MM.1S (cell line): ENCODE measurements around the gene TBXT.

Experiments used
- DNase-seq: peaks from one replicate; pipeline ENCODE4 v3.0.0-alpha.2; 2015
- H2AFZ ChIP-seq: fragments of 300-600 bp; sonication (generic); 2 replicates; pipeline ENCODE4 v1.6.0; 2016; ENCODE audit warnings: antibody characterized with exemption, low read length
- H3F3A ChIP-seq: fragments of 300-600 bp; sonication (generic); 2 replicates; pipeline ENCODE4 v1.6.1; 2016; ENCODE audit warnings: mild to moderate bottlenecking, antibody characterized with exemption, low read length, moderate library complexity, mixed read lengths; ENCODE audit not compliant: insufficient read depth
- H3K27ac ChIP-seq: fragments of 300-600 bp; sonication (generic); 2 replicates; pipeline ENCODE4 v1.5.1; 2016; ENCODE audit warnings: mild to moderate bottlenecking, low read length
- H3K27me3 ChIP-seq: fragments of 300-600 bp; sonication (generic); replicated peaks from 2 replicates; pipeline ENCODE4 v1.6.0; 2016; ENCODE audit warnings: low read length; ENCODE audit not compliant: insufficient read depth
- H3K36me3 ChIP-seq: fragments of 300-600 bp; sonication (generic); replicated peaks from 2 replicates; pipeline ENCODE4 v1.6.1; 2016; ENCODE audit warnings: mild to moderate bottlenecking, low read length, mixed read lengths; ENCODE audit not compliant: insufficient read depth
- H3K4me1 ChIP-seq: fragments of 300-600 bp; sonication (generic); 2 replicates; pipeline ENCODE4 v1.6.1; 2016; ENCODE audit warnings: low read length, mixed read lengths
- H3K4me2 ChIP-seq: fragments of 300-600 bp; sonication (generic); 2 replicates; pipeline ENCODE4 v1.6.0; 2016; ENCODE audit warnings: low read depth, low read length
- H3K4me3 ChIP-seq: fragments of 300-600 bp; sonication (generic); 2 replicates; pipeline ENCODE4 v1.5.1; 2016; ENCODE audit warnings: low read length, mixed read lengths
- H3K79me2 ChIP-seq: fragments of 300-600 bp; sonication (generic); 2 replicates; pipeline ENCODE4 v1.6.1; 2016; ENCODE audit warnings: mixed run types, low read length, mixed read lengths
- H3K9ac ChIP-seq: fragments of 300-600 bp; sonication (generic); 2 replicates; pipeline ENCODE4 v1.6.1; 2016; ENCODE audit warnings: low read length, mixed read lengths
- H3K9me2 ChIP-seq: fragments of 300-600 bp; sonication (generic); replicated peaks from 2 replicates; pipeline ENCODE4 v1.6.1; 2016; ENCODE audit warnings: mild to moderate bottlenecking, low read length, mixed read lengths; ENCODE audit not compliant: insufficient read depth
- H3K9me3 ChIP-seq: fragments of 300-600 bp; sonication (generic); replicated peaks from 2 replicates; pipeline ENCODE4 v1.6.1; 2016; ENCODE audit warnings: mild to moderate bottlenecking, low read length, mixed read lengths; ENCODE audit not compliant: insufficient read depth
- H4K20me1 ChIP-seq: fragments of 300-600 bp; sonication (generic); 2 replicates; pipeline ENCODE4 v1.6.1; 2016; ENCODE audit warnings: mild to moderate bottlenecking, low read length, moderate library complexity, mixed read lengths; ENCODE audit not compliant: insufficient read depth
- EZH2 ChIP-seq: fragments of 300-600 bp; sonication (generic); optimal IDR thresholded peaks from 2 replicates; pipeline ENCODE3; 2017; ENCODE audit warnings: low read depth, mild to moderate bottlenecking, antibody characterized with exemption, low read length, mixed read lengths
- EZH2phosphoT487 ChIP-seq: fragments of 300-600 bp; sonication (generic); IDR thresholded peaks from 2 replicates; pipeline ENCODE4 v1.6.1; 2018; ENCODE audit warnings: antibody characterized with exemption, low read length
- TF ChIP-seq, protein P1 (sequence below): fragments of 300-600 bp; sonication (generic); IDR thresholded peaks from 2 replicates; pipeline ENCODE4 v1.5.1; 2016; ENCODE audit warnings: antibody characterized with exemption, low read length, mixed read lengths

The TBXT gene

DNA sequence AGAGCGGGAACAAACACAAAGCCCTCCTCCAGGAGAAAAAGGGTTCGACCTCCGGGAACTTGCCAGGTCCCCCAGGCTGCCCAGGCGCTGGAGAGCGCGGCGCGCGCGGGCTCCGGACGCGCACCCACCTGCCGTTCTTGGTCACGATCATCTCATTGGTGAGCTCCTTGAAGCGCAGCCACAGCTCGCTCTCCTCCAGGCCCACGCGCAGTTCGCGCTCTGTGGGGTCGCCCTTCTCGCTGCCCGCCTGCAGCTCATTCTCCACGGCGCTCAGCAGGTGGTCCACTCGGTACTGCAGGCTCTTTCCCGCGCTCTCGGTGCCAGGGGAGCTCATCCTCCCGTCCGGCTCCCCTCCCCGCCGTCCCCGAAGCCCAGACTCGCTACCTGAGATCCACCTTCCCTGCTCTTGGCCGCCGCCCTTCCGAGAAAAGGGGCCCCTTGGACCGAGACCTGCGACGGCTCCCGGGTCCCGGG, 356 bp downstream of the TBXT start:
- Histone ChIP-seq H3K4me3 (no peak overlapping the region), H3F3A (no peaks in the 10 kb centered on the region), H3K4me2 (no peak overlapping the region), H3K4me1 (no peaks in the 10 kb centered on the region), H3K9me3 (no peaks in the 10 kb centered on the region), H3K36me3 (no peaks in the 10 kb centered on the region), H3K9me2 (no peaks in the 10 kb centered on the region), H2AFZ (no peak overlapping the region), H3K79me2 (no peaks in the 10 kb centered on the region), H4K20me1 (no peaks in the 10 kb centered on the region), H3K9ac (no peak overlapping the region), H3K27me3 (no peaks in the 10 kb centered on the region), H3K27ac (no peak overlapping the region)
- DNase-seq: no peak
- TF ChIP-seq, protein P1, sequence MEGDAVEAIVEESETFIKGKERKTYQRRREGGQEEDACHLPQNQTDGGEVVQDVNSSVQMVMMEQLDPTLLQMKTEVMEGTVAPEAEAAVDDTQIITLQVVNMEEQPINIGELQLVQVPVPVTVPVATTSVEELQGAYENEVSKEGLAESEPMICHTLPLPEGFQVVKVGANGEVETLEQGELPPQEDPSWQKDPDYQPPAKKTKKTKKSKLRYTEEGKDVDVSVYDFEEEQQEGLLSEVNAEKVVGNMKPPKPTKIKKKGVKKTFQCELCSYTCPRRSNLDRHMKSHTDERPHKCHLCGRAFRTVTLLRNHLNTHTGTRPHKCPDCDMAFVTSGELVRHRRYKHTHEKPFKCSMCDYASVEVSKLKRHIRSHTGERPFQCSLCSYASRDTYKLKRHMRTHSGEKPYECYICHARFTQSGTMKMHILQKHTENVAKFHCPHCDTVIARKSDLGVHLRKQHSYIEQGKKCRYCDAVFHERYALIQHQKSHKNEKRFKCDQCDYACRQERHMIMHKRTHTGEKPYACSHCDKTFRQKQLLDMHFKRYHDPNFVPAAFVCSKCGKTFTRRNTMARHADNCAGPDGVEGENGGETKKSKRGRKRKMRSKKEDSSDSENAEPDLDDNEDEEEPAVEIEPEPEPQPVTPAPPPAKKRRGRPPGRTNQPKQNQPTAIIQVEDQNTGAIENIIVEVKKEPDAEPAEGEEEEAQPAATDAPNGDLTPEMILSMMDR: no peak
- no peak for TF ChIP-seq EZH2
- TF ChIP-seq EZH2phosphoT487: no peak

DNA sequence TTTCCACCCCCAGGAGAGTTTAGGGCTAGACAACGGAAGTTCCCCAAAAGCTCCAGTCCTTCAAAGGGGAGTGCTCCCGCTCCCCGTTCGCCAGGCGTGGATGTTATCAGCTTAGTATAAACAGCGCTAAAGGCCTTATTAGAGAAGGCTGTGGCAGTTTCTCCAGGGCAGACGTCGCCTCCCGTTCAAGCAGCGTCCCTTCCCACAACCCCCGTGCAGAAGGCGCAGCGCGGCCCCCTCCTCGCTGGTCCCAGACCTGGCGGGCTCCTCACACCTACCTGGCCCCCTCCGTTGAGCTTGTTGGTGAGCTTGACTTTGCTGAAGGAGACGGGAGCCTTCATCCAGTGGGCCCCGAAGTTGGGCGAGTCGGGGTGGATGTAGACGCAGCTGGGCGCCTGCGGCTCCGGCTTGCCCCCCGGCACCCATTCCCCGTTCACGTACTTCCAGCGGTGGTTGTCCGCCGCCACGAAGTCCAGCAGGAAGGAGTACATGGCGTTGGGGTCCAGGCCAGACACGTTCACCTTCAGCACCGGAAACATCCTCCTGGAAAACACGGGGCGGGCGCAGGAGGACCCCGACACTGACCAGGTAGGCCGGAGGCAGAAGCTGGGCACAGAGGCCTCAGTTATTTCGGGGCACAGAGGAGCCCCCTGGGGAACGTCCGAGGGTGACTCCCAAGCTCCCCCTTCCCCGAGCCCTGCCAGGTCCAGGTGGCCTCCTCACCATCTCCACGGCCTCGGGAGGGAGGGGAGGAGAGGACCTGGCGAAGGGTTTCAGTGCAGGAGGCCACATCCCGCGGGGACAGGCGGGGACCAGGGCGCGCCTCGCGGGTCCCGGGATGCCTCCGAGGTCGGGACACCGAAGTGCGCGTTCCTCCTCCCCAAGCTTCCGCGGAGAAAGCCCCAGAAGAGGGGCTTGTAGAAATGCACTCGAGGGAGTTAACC, 1.1 kb downstream of the TBXT start:
- no peak for TF ChIP-seq EZH2phosphoT487
- no peak for TF ChIP-seq EZH2
- TF ChIP-seq, protein P1: no peak
- no peaks in the 10 kb centered on the region for H3K4me1 ChIP-seq
- no peaks in the 10 kb centered on the region for H3F3A ChIP-seq
- H3K79me2 ChIP-seq: no peaks in the 10 kb centered on the region
- H3K9ac ChIP-seq: no peak overlapping the region
- no peak overlapping the region for H2AFZ ChIP-seq
- H4K20me1 ChIP-seq: no peaks in the 10 kb centered on the region
- H3K4me2 ChIP-seq: no peak overlapping the region
- H3K9me3 ChIP-seq: no peaks in the 10 kb centered on the region
- no peak for DNase-seq
- H3K27ac ChIP-seq: no peak overlapping the region
- no peaks in the 10 kb centered on the region for H3K9me2 ChIP-seq
- H3K36me3 ChIP-seq: no peaks in the 10 kb centered on the region
- no peak overlapping the region for H3K4me3 ChIP-seq
- no peaks in the 10 kb centered on the region for H3K27me3 ChIP-seq

DNA sequence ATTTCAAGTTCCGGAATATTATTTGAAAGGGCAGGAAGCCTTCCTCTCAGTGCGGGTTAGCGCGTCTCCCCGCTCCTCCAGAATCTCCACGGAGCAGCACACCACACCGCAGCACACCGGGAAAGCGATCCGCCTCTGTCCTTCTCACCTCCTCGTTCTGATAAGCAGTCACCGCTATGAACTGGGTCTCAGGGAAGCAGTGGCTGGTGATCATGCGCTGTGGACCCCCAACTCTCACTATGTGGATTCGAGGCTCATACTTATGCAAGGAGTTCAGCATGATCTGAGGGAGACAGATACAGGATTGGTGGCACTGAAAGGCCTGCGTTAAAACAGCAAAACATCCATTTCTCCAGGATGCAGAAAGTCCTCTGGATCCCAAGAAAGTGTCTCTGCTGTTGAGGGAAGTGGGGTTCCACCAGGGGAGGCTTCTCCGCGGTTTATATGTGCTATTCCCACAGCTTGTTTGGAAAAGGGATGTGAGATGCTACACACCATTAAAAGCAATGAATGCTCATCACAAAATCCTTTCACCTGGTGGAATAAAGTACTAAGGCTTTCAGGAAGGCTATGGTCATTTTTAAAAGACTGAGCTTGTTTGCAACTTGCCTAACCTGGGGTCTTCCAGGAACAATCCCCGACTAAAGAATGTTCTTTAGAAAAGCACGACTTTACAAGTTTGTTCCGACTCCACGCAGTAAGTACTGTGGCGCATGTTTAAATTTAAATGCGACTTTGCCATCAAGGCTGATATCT, 1.9 kb downstream of the TBXT start:
- H2AFZ ChIP-seq: no peak overlapping the region
- no peak for DNase-seq
- H3K79me2 ChIP-seq: no peaks in the 10 kb centered on the region
- H3F3A ChIP-seq: no peaks in the 10 kb centered on the region
- H3K27me3 ChIP-seq: no peaks in the 10 kb centered on the region
- H3K9me2 ChIP-seq: no peaks in the 10 kb centered on the region
- TF ChIP-seq EZH2phosphoT487 (no peak), EZH2 (no peak)
- TF ChIP-seq, protein P1: no peak
- H4K20me1 ChIP-seq: no peaks in the 10 kb centered on the region
- H3K4me1 ChIP-seq: no peaks in the 10 kb centered on the region
- no peak overlapping the region for H3K9ac ChIP-seq
- H3K4me3 ChIP-seq: no peak overlapping the region
- no peak overlapping the region for H3K4me2 ChIP-seq
- H3K27ac ChIP-seq: no peak overlapping the region
- H3K36me3 ChIP-seq: no peaks in the 10 kb centered on the region
- no peaks in the 10 kb centered on the region for H3K9me3 ChIP-seq
